HepG2 (cell line): ENCODE data around the gene HACD2. TPM values are rescaled to one million over a fixed set of nuclear protein-coding genes. Genes with fewer than 3 reads are reported as not detected.
A peak's percentile ranks its signal among the peaks of the same experiment; 100 is the strongest.

Source experiments
- AKAP8 ChIP-seq: sonication (generic); formaldehyde crosslinking; IDR thresholded peaks from 2 replicates; pipeline ENCODE4 v1.5.1; 2020; ENCODE audit warnings: mild to moderate bottlenecking, missing genetic modification reagents
- CREB1 ChIP-seq, 2 experiments: fragments of 450-650 bp in 1 of 2; IDR thresholded peaks; 2 replicates each; pipeline ENCODE4 v1.6.1; 2016 to 2017; ENCODE audit warnings: control low read depth in 1 of 2, mild to moderate bottlenecking in 1 of 2, missing compliant biosample characterization in 1 of 2, missing genetic modification characterization in 1 of 2
- ELF4 ChIP-seq: sonication (generic); formaldehyde crosslinking; IDR thresholded peaks from 2 replicates; pipeline ENCODE4 v1.5.0; 2020; ENCODE audit warnings: missing genetic modification reagents, mild to moderate bottlenecking, moderate library complexity, borderline replicate concordance
- GABPB1 ChIP-seq: IDR thresholded peaks from 2 replicates; pipeline ENCODE4 v1.6.1; 2016; ENCODE audit warnings: mild to moderate bottlenecking, missing genetic modification reagents, moderate library complexity, missing compliant biosample characterization
- HCFC1 ChIP-seq: fragments of 150-350 bp; IDR thresholded peaks from 2 replicates; pipeline ENCODE4 v1.6.1; 2014; ENCODE audit warnings: low read depth, low read length
- HNRNPH1 ChIP-seq: fragments of 200-400 bp; formaldehyde crosslinking; optimal IDR thresholded peaks from 2 replicates; pipeline ENCODE3; 2017; ENCODE audit warnings: mild to moderate bottlenecking, low read depth, low read length
- NAIF1 ChIP-seq: sonication (generic); formaldehyde crosslinking; IDR thresholded peaks from 2 replicates; pipeline ENCODE4 v1.5.0; 2020; ENCODE audit warnings: mild to moderate bottlenecking, missing genetic modification reagents, borderline replicate concordance
- POLR2A ChIP-seq, 2 experiments: IDR thresholded peaks; 2 replicates each; pipeline ENCODE4 v1.6.1; 2011; ENCODE audit warnings: low read depth in 2 of 2, low read length in 2 of 2, mild to moderate bottlenecking in 1 of 2, moderate library complexity in 1 of 2; ENCODE audit not compliant: insufficient read depth in 1 of 2
- RAD21 ChIP-seq: fragments of 450-650 bp; formaldehyde crosslinking; IDR thresholded peaks from 2 replicates; pipeline ENCODE4 v1.5.0; 2020; ENCODE audit warnings: mild to moderate bottlenecking
- TEAD2 ChIP-seq: sonication (generic); formaldehyde crosslinking; IDR thresholded peaks from 2 replicates; pipeline ENCODE4 v1.9.0; 2021; ENCODE audit warnings: missing genetic modification reagents
- XRCC5 ChIP-seq: fragments of 200-400 bp; formaldehyde crosslinking; optimal IDR thresholded peaks from 2 replicates; pipeline ENCODE3; 2017; ENCODE audit warnings: mild to moderate bottlenecking, low read length
- ZBTB37 ChIP-seq: sonication (generic); formaldehyde crosslinking; IDR thresholded peaks from 2 replicates; pipeline ENCODE4 v1.4.0; 2020; ENCODE audit warnings: mild to moderate bottlenecking, missing genetic modification reagents
- ZBTB7A ChIP-seq: sonication (generic); formaldehyde crosslinking; IDR thresholded peaks from 2 replicates; pipeline ENCODE4 v1.8.0; 2022; ENCODE audit warnings: mild to moderate bottlenecking, missing genetic modification reagents
- ZBTB7B ChIP-seq: sonication (generic); formaldehyde crosslinking; IDR thresholded peaks from 2 replicates; pipeline ENCODE4 v1.4.0; 2020; ENCODE audit warnings: missing genetic modification reagents
- ZFP37 ChIP-seq: sonication (generic); formaldehyde crosslinking; IDR thresholded peaks from 2 replicates; pipeline ENCODE4 v1.4.0; 2020; ENCODE audit warnings: missing genetic modification reagents, borderline replicate concordance
- ZMYM3 ChIP-seq: sonication (generic); formaldehyde crosslinking; IDR thresholded peaks from 2 replicates; pipeline ENCODE4 v1.5.1; 2020; ENCODE audit warnings: mild to moderate bottlenecking, missing genetic modification reagents
- ZNF12 ChIP-seq: sonication (generic); formaldehyde crosslinking; IDR thresholded peaks from 2 replicates; pipeline ENCODE4 v1.5.0; 2020; ENCODE audit warnings: missing genetic modification reagents
- ZNF205 ChIP-seq: IDR thresholded peaks from 2 replicates; pipeline ENCODE4 v1.6.1; 2018; ENCODE audit warnings: missing biosample characterization, missing genetic modification reagents
- ZNF24 ChIP-seq: fragments of 450-650 bp; IDR thresholded peaks from 2 replicates; pipeline ENCODE4 v1.6.1; 2017; ENCODE audit warnings: antibody characterized with exemption, mild to moderate bottlenecking
- ZNF256 ChIP-seq: sonication (generic); formaldehyde crosslinking; conservative IDR thresholded peaks from 2 replicates; pipeline ENCODE4 v1.4.0; 2020; ENCODE audit warnings: missing genetic modification reagents
- ZNF30 ChIP-seq: sonication (generic); formaldehyde crosslinking; IDR thresholded peaks from 2 replicates; pipeline ENCODE4 v1.5.0; 2020; ENCODE audit warnings: mild to moderate bottlenecking, missing genetic modification reagents
- ZNF567 ChIP-seq: sonication (generic); formaldehyde crosslinking; IDR thresholded peaks from 2 replicates; pipeline ENCODE4 v1.8.1; 2023; ENCODE audit warnings: mild to moderate bottlenecking, missing genetic modification reagents, borderline replicate concordance
- ZNF772 ChIP-seq: sonication (generic); formaldehyde crosslinking; IDR thresholded peaks from 2 replicates; pipeline ENCODE4 v1.5.0; 2020; ENCODE audit warnings: mild to moderate bottlenecking, missing genetic modification reagents
- ZNF782 ChIP-seq: sonication (generic); formaldehyde crosslinking; IDR thresholded peaks from 2 replicates; pipeline ENCODE4 v1.4.0; 2020; ENCODE audit warnings: missing genetic modification reagents, mild to moderate bottlenecking, borderline replicate concordance
- polyA plus RNA-seq, 8 experiments: library from polyadenylated mRNA; depleted of rRNA in 3 of 8; stranded (reverse) in 7 of 8; unstranded in 1 of 8; fragments of >200 nt; fragmentation: Illumina TruSeq in 4 of 8; extraction: Trizol in 4 of 8; gene quantifications; 2 replicates each; pipeline versions ENCODE4 v1.2.1 to v1.2.3, GENCODE V29; 2011 to 2016; ENCODE audit warnings: low read depth in 4 of 8, missing spikeins in 1 of 8, mixed read lengths in 1 of 8; ENCODE audit not compliant: insufficient read depth in 1 of 8
- total RNA-seq, 5 experiments: library from RNA; depleted of rRNA; stranded (reverse); fragments of >200 nt; fragmentation: Illumina TruSeq; extraction: Trizol; gene quantifications; 2 replicates each; pipeline ENCODE4 v1.2.3, GENCODE V29; 2016; ENCODE audit warnings: low read depth in 1 of 5
- TF ChIP-seq, protein P1 (sequence below): sonication (generic); formaldehyde crosslinking; conservative IDR thresholded peaks from 2 replicates; pipeline ENCODE4 v1.4.0; 2020; ENCODE audit warnings: missing genetic modification reagents

The HACD2 gene
- total and polyA plus RNA-seq, 2 of the 13 experiments (the other 11 are each of a cell fraction or from before 2014, with no cell fraction given): 47.0 to 50.4 TPM

GRCh38 chr3:123605789-123606234, 21.0 kb upstream of the HACD2 start (continued):
- TF ChIP-seq ZFP37 (CRISPR knock-in tag): peak; percentile 39; the same call in 1 of the 2 replicates
- TF ChIP-seq ZNF12: peak; percentile 74
- no peak for TF ChIP-seq ELF4 (CRISPR knock-in tag)
- TF ChIP-seq XRCC5: peak; percentile 46
- no peak for TF ChIP-seq TEAD2 (CRISPR knock-in tag)
- no peak; the same call in 1 of the 2 replicates for TF ChIP-seq RAD21 (CRISPR knock-in tag)
- TF ChIP-seq ZNF567 (CRISPR knock-in tag): no peak
- peak; percentile 67 for TF ChIP-seq CREB1 (IDR thresholded peaks at IDR 0.05)
- peak; percentile 58 for TF ChIP-seq CREB1 (CRISPR knock-in tag; IDR thresholded peaks at IDR 0.05)
- TF ChIP-seq NAIF1 (CRISPR knock-in tag): no peak
- no peak for TF ChIP-seq ZNF24
- TF ChIP-seq ZMYM3 (CRISPR knock-in tag): peak; percentile 61; the same call in 1 of the 2 replicates
- TF ChIP-seq ZBTB37 (CRISPR knock-in tag): no peak
- TF ChIP-seq GABPB1 (CRISPR knock-in tag): peak; percentile 28; the same call in 1 of the 2 replicates
- peak; percentile 65; the same call in 1 of the 2 replicates for TF ChIP-seq ZBTB7B (CRISPR knock-in tag)
- no peak for TF ChIP-seq HNRNPH1
- no peak for TF ChIP-seq ZNF256 (CRISPR knock-in tag)
- TF ChIP-seq ZNF30 (CRISPR knock-in tag): no peak
- no peak for TF ChIP-seq ZNF782 (CRISPR knock-in tag)
- TF ChIP-seq, protein P1, sequence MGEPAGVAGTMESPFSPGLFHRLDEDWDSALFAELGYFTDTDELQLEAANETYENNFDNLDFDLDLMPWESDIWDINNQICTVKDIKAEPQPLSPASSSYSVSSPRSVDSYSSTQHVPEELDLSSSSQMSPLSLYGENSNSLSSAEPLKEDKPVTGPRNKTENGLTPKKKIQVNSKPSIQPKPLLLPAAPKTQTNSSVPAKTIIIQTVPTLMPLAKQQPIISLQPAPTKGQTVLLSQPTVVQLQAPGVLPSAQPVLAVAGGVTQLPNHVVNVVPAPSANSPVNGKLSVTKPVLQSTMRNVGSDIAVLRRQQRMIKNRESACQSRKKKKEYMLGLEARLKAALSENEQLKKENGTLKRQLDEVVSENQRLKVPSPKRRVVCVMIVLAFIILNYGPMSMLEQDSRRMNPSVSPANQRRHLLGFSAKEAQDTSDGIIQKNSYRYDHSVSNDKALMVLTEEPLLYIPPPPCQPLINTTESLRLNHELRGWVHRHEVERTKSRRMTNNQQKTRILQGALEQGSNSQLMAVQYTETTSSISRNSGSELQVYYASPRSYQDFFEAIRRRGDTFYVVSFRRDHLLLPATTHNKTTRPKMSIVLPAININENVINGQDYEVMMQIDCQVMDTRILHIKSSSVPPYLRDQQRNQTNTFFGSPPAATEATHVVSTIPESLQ (CRISPR knock-in tag): no peak
- no peak for TF ChIP-seq HCFC1
- TF ChIP-seq ZNF772 (CRISPR knock-in tag): peak; percentile 80
- peak; percentile 89 for TF ChIP-seq ZNF205 (CRISPR knock-in tag)
- no peak; the same call in 1 of the 2 replicates for TF ChIP-seq AKAP8 (CRISPR knock-in tag)
- peak in 1 of 2 experiments; percentile 80; a peak in 2 of 4 replicates for TF ChIP-seq POLR2A (IDR thresholded peaks at IDR 0.05; ENCODE audit: insufficient read depth in 1 of 2, low read depth in 2 of 2, low read length in 2 of 2)
- TF ChIP-seq ZBTB7A (CRISPR knock-in tag): no peak
